SK-N-DZ (cell line): ENCODE results near the gene MBTD1.
"Not testable (repeated sequence)": the region's sequence is repeated elsewhere in the genome, so short reads cannot be mapped to it uniquely, and the experiment has no call there.

ENCODE experiments used
- DNase-seq: peaks from one replicate; pipeline ENCODE4 v3.0.0-alpha.2; 2015; ENCODE audit warnings: low spot score

The MBTD1 gene

DNA sequence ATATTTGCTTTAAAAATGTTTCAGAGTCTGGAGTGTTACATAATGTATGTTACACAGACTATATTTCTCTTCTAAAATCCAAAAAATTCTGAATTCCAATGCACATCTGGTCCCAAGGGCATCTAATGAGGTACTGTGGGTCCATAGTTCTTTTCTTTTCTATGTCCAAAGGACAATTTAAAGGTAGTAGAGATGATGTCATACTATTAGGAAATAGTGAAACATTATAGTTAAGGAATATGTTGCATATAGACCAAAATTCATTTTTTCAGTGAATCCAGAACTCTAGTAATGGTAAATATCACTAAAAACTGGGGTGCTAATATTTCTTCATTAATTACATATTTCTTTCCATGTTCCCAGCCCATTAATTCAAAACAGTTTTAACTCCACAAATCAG lies 70.7 kb downstream of the MBTD1 start:
- DNase-seq: no peak

- DNase-seq: no peak
Measured at GRCh38 chr17:51188271-51188833, 71.5 kb downstream of the MBTD1 start.

DNA sequence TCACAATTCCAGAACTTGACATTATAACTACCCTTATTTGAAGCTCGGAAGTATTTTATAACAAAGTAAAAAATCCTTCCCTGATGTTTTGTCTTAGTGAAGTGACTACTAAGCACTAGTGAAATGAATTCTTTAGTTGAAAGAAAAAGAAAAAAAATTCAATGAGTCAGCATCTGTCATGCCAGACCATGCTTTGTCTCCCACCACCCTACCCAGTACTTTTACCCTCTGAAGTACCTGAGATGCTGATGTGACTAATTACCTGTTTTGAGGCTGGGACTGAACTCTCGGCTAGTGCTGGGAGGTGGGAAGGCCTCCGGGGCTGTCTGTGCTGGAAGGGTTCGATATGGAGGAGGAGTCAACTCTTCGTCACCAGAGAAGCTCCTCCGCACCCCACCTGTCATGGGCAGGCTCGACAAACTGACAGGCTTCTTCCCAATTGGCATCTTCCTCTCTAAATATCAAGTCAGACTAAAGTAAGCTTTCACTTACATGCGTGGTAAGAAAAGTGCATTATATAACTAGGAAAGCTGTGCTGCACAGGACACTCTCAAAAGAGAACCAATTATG lies 74.0 kb downstream of the MBTD1 start:
- DNase-seq: no peak

DNA sequence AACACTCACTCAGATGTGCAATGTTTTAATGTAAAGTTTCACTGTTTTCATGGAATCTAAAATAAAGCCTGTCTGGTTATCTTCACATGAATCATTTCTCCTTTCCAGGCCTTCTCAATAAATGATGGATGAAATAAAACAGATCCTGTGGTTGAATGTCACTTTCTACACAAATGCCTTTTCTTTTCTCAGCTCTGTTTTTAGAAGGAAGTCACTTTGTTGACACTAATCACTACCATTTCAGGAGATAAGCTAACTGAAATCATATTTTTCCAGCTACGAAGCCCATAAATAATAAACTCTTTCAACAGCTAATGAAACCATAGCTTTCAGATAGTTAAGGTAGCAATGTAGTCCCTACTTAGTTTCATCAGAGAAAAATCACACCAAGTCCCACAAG lies 75.7 kb downstream of the MBTD1 start:
- peak; percentile 67 for DNase-seq

GRCh38 chr17:51180486-51180885 lies 79.4 kb downstream of the MBTD1 start:
- DNase-seq: no peak

DNA sequence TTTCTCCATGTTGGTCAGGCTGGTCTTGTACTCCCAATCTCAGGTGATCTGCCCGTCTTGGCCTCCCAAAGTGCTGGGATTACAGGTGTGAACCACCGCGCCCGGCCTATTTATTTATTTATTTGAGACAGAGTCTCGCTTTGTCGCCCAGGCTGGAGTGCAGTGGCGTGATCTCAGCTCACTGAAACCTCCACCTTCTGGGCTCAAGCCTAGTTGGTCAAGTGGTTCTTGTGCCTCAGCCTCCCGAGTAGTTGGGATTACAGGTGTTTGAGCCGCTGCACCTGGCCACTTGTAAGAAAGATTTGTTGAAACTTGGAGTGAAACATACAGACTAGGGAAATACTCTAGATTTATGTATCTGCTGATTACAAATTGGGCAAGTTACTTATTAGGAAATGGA lies 87.8 kb downstream of the MBTD1 start:
- DNase-seq: not testable (repeated sequence)

GRCh38 chr17:51170736-51171135 lies 89.1 kb downstream of the MBTD1 start:
- no peak for DNase-seq

- DNase-seq: no peak
Measured at GRCh38 chr17:51169340-51169739, 90.5 kb downstream of the MBTD1 start.

DNA sequence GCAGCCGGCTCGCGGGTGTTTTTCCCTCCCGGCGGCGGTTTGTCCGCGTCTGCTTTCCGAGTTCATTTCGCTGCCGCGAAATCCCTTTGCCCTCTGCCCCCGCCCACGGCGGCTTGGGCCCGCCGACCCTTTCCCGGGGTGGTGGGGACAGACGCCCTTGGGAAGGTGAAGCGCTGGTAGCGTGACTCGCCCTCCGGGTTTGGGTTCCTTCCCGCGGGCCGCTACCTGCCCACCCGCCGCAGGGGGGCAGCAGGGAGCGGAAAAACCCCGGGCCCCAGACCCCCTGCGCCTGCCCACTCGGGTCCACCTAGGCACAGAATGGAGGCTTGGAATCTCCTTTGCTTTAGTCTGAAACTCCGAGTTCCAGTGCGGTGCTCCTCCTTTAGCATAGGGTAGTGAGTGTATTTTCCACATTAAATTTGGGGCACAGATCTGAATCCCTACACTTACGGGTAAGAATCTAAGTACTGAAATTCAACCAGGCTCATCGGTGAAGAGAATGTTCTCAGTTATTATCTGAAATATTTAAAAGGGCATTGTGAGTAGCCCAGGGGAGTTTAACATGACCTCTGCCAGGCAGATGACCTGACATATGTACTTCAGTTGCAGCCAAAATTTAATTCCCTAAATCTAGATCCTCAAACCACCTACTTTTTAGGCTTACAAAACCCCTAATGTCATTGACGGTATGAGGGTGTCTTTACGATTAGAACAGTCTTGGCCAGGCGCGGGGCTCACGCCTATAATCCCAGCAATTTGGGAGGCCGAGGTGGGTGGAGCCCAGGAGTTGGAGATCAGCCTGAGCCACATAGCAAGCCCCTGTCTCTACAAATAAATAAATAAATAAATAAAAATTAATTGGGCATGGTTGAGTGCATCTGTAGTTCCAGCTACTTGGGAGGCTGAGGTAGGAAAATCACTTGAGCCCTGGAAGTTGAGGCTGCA lies 92.6 kb downstream of the MBTD1 start:
- DNase-seq: peak; percentile 79

DNA sequence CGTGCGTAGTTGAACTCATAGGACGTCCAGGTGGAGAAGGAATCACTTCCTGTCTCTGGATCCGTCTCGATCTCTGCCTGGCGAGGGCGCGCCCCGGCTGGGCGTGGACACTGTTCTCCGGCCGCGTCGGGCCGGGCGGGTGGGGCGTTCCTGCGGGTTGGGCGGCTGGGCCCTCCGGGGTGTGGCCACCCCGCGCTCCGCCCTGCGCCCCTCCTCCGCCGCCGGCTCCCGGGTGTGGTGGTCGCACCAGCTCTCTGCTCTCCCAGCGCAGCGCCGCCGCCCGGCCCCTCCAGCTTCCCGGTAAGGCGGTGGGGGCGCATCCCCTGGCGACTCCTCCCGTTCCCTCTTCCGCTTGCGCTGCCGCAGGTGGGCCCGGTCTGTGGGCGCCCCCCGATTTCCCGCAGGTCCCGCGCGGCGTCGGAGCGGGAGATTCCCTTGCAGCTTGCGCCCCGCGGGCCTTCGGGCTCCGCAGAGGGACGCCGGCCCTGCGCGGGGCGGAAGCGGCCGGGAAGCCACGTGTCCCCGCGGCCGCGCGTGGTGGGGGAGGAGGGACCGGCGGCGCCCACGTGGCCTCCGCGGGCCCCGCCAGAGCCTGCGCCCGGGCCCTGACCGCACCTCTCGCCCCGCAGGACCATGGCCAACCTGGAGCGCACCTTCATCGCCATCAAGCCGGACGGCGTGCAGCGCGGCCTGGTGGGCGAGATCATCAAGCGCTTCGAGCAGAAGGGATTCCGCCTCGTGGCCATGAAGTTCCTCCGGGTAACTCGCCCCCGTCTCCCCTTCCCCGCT lies 93.5 kb downstream of the MBTD1 start, which contains the start of gene NME2:
Gene NME2 (plus strand): TSS at position 214 of the 789 bp plus-strand sequence. CDS start 420 bp downstream, at position 634.
- DNase-seq: peak; percentile 90

DNA sequence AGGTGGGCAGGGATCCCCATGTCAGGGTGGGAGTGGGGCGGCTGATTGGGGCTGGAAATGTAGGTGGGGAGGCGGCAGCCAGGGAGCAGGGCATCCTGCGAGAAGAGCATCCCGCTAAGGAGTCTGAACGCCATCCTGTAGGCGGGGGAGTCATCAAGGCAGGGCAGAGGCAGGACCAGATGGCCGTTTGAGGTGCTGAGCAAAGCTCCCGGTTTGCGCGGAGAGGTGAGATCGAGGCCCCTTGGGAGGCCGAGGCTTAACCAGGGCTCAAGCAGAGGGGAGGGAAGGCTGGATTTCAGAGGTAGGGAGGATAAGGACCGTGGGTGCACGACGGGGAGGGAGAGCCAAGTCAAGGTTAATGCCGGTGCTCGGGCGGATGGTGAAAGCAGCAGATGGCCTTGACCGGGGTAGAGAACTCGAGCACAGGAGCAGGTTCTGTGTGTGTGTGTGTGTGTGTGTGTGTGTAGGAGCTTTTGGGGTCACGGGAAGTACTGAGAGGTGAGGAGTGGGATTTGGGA lies 94.1 kb downstream of the MBTD1 start:
- DNase-seq: no peak

DNA sequence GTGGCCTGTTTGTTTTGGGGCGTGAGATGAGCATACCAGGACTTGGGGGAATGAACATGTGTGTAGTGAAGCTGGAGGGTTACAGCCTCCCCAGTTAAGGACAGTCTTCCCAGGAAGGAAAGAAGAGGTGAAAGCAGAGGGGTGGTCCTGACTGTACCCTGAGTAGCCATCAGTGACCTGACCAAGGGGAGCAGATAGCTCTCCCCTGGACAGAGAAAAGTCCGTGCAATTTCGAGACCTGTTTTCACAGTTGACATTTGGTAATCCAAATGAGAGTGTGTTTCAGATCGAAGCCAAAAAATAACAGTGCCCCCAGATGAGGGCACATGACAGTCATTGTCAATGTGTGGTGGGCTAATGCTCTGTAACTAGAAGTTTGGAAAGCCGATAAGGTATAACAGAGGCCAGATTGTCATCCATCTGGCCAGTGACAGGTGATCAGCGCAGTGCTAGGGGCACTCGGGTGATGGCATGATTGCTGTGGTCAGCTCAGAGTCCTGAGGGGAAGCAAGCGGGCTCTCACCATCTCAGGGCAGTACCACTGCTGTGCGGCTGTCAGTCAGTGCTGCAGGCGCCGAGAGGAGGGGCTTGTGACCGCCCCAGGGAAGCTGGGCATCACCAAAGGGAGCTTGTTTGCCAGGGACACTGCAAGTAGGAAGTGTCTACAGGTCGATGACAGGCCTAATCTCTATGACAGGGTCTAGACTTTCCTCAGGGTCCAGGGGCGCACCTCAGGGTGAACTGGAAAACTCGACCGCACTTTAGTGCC lies 94.8 kb downstream of the MBTD1 start:
- DNase-seq: peak; percentile 43

DNA sequence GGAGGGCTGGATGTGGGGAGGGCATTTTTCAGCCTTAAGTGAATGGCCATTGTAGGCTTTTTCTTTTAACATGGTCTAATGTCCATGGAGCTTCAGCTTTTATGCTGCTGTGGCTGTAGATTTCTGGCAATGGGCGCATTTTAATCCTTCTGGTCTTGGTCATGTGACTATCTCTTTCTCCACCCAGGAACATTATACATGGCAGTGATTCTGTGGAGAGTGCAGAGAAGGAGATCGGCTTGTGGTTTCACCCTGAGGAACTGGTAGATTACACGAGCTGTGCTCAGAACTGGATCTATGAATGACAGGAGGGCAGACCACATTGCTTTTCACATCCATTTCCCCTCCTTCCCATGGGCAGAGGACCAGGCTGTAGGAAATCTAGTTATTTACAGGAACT lies 98.3 kb downstream of the MBTD1 start:
- DNase-seq: no peak

DNA sequence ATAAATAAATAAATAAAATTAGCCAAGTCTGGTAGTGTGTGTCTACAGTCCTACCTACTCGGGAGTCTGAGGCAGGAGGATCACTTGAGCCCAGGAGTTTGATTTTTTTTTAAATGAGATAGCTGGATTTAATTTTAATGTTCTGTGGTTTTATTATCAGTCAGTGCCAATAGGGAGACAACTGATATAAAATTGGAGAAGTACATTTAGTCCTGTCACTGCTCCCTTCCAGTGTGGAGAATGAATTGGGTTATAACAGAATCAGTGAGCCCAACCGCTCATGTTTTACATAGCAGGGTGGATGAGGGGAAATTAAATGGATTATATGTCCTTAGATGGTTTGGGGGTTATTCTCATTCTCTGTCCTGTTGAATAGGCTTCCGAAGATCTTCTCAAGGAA lies 100.2 kb downstream of the MBTD1 start:
- DNase-seq: no peak

DNA sequence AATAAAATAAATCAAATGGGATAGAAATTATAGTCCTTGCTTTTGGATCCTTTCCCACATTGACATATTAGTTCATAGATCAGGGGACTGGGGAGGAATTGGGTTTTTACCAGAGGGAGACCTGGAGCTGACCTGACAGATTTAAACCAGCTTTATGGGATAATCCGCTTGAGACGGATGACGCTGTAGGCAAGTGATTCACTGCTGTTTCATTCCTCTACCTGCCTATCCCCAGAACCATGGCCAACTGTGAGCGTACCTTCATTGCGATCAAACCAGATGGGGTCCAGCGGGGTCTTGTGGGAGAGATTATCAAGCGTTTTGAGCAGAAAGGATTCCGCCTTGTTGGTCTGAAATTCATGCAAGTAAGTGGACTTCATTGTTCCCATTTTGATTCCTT lies 104.4 kb downstream of the MBTD1 start:
- no peak for DNase-seq

GRCh38 chr17:51154176-51154575 lies 105.7 kb downstream of the MBTD1 start:
- DNase-seq: no peak

DNA sequence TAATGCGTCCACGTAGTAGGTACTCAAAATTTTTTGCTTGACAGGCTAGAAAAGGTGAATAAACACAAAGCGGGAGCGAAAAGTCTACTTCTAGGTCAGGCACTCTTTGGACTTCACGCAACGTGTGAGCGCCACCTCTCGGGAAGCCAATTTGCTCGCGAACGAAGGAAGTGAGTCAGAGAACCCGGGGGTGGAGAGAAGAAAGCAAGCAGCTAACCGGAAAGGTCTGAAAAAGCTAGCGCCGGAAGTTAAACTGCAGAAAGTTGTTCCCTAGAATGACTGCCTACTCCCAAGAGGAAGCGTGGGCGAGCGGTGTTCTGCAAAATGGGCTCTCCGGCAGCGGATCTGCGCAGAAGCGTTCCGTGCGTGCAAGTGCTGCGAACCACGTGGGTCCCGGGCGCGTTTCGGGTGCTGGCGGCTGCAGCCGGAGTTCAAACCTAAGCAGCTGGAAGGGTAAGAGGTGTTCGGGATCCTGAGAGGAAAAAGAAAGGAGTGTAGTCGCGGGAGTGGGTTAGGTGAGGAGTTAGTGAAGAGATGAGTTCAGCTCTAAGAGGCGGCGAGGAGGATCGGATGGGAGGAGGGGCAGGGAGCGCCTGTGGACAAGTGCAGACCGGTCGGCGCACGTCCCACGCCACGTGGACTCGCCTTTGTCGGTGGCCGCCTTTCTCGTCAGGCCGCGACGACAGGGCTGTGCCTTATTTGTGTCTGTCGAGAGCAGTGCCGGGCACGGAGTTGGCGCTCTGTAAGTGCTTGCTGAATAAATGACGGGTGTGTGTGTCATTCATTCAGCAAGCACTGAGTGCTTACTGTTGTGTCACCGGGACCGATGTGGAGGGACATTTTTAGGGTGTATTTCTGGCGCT lies 106.4 kb downstream of the MBTD1 start, which contains the start of gene NME1:
Gene NME1 (plus strand): TSS at position 350 of the 863 bp plus-strand sequence. CDS start 2,096 bp downstream, outside the sequence.
- peak; percentile 100 for DNase-seq

- DNase-seq: no peak
Measured at GRCh38 chr17:51152766-51153209, 107.1 kb downstream of the MBTD1 start.

GRCh38 chr17:51150932-51151331 lies 108.9 kb downstream of the MBTD1 start:
- no peak for DNase-seq

DNA sequence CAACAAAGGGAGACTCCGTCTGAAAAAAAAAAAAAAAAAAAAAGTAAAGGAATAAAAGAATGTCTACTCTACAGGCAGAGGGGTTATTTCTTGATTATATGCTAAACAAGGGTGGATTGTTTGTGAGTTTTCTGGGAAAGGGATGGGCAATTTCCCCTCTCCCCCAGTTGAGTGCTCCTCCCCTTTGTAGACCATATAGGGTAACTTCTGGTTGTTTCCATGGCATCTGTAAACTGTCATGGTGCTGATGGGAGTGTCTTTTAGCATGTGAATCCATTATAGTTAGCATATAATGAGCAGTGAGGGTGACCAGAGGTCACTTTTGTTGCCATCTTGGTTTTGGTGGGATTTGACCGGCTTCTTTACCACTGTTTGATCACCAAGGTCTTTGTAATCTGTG lies 110.7 kb downstream of the MBTD1 start:
- DNase-seq: no peak
